HepG2 (cell line): Measurements from ENCODE around the gene TNFRSF9. TPM values are rescaled to one million over a fixed set of nuclear protein-coding genes. Genes with fewer than 3 reads are reported as not detected.

Experiments used
- ATF7-NPFF ChIP-seq: sonication (generic); formaldehyde crosslinking; IDR thresholded peaks from 2 replicates; pipeline ENCODE4 v1.8.1; 2023; ENCODE audit warnings: mild to moderate bottlenecking, low read depth, missing genetic modification reagents, moderate library complexity
- DZIP1 ChIP-seq: sonication (generic); formaldehyde crosslinking; IDR thresholded peaks from 2 replicates; pipeline ENCODE4 v1.5.0; 2020; ENCODE audit warnings: mild to moderate bottlenecking, missing genetic modification reagents
- GLI4 ChIP-seq: sonication (generic); formaldehyde crosslinking; IDR thresholded peaks from 2 replicates; pipeline ENCODE4 v1.5.1; 2020; ENCODE audit warnings: missing genetic modification reagents, mild to moderate bottlenecking, moderate library complexity, borderline replicate concordance
- GLMP ChIP-seq: sonication (generic); formaldehyde crosslinking; IDR thresholded peaks from 2 replicates; pipeline ENCODE4 v1.9.0; 2021; ENCODE audit warnings: missing genetic modification reagents, mild to moderate bottlenecking, borderline replicate concordance
- NFKB2 ChIP-seq: sonication (generic); formaldehyde crosslinking; IDR thresholded peaks from 2 replicates; pipeline ENCODE4 v1.4.0; 2020; ENCODE audit warnings: missing genetic modification reagents, borderline replicate concordance
- PRPF4 ChIP-seq: fragments of 200-400 bp; formaldehyde crosslinking; IDR thresholded peaks from 2 replicates; pipeline ENCODE4 v1.6.1; 2016; ENCODE audit warnings: low read length, low read depth; ENCODE audit not compliant: poor library complexity, severe bottlenecking
- SNAPC5 ChIP-seq: sonication (generic); formaldehyde crosslinking; IDR thresholded peaks from 2 replicates; pipeline ENCODE4 v1.8.1; 2023; ENCODE audit warnings: mild to moderate bottlenecking, missing genetic modification reagents, borderline replicate concordance
- THAP11 ChIP-seq: IDR thresholded peaks from 2 replicates; pipeline ENCODE4 v1.6.1; 2016; ENCODE audit warnings: missing biosample characterization, missing genetic modification reagents
- USF2 ChIP-seq, 2 experiments: sonication (generic) in 1 of 2; formaldehyde crosslinking in 1 of 2; IDR thresholded peaks; 2 replicates each; pipeline versions ENCODE4 v1.5.1 to v1.6.1; 2011 to 2020; ENCODE audit warnings: borderline replicate concordance in 1 of 2, low read depth in 1 of 2, low read length in 1 of 2, mild to moderate bottlenecking in 1 of 2, missing genetic modification reagents in 1 of 2, moderate library complexity in 1 of 2
- YEATS4 ChIP-seq: sonication (generic); formaldehyde crosslinking; IDR thresholded peaks from 2 replicates; pipeline ENCODE4 v1.4.0; 2020; ENCODE audit warnings: missing genetic modification reagents, borderline replicate concordance
- ZBTB38 ChIP-seq: sonication (generic); formaldehyde crosslinking; IDR thresholded peaks from 2 replicates; pipeline ENCODE4 v1.5.1; 2020; ENCODE audit warnings: mild to moderate bottlenecking, missing genetic modification reagents
- ZNF101 ChIP-seq: sonication (generic); formaldehyde crosslinking; IDR thresholded peaks from 2 replicates; pipeline ENCODE4 v1.4.0; 2020; ENCODE audit warnings: mild to moderate bottlenecking, low read depth, missing genetic modification reagents, borderline replicate concordance
- ZSCAN12 ChIP-seq: sonication (generic); formaldehyde crosslinking; IDR thresholded peaks from 2 replicates; pipeline ENCODE4 v1.9.0; 2021; ENCODE audit warnings: mild to moderate bottlenecking, missing genetic modification reagents
- ZSCAN20 ChIP-seq: sonication (generic); formaldehyde crosslinking; IDR thresholded peaks from 2 replicates; pipeline ENCODE4 v1.4.0; 2020; ENCODE audit warnings: missing genetic modification reagents, mild to moderate bottlenecking, borderline replicate concordance
- ZSCAN30 ChIP-seq: sonication (generic); formaldehyde crosslinking; IDR thresholded peaks from 2 replicates; pipeline ENCODE4 v1.5.0; 2020; ENCODE audit warnings: mild to moderate bottlenecking, missing genetic modification reagents
- polyA plus RNA-seq, 8 experiments: library from polyadenylated mRNA; depleted of rRNA in 3 of 8; stranded (reverse) in 7 of 8; unstranded in 1 of 8; fragments of >200 nt; fragmentation: Illumina TruSeq in 4 of 8; extraction: Trizol in 4 of 8; gene quantifications; 2 replicates each; pipeline versions ENCODE4 v1.2.1 to v1.2.3, GENCODE V29; 2011 to 2016; ENCODE audit warnings: low read depth in 4 of 8, missing spikeins in 1 of 8, mixed read lengths in 1 of 8; ENCODE audit not compliant: insufficient read depth in 1 of 8
- total RNA-seq, 5 experiments: library from RNA; depleted of rRNA; stranded (reverse); fragments of >200 nt; fragmentation: Illumina TruSeq; extraction: Trizol; gene quantifications; 2 replicates each; pipeline ENCODE4 v1.2.3, GENCODE V29; 2016; ENCODE audit warnings: low read depth in 1 of 5
- TF ChIP-seq, protein P1 (sequence below): sonication (generic); formaldehyde crosslinking; IDR thresholded peaks from 2 replicates; pipeline ENCODE4 v1.9.0; 2022; ENCODE audit warnings: low read depth, missing genetic modification reagents
- TF ChIP-seq, protein P2 (sequence below): sonication (generic); formaldehyde crosslinking; conservative IDR thresholded peaks from 2 replicates; pipeline ENCODE4 v1.8.0; 2022; ENCODE audit warnings: low read depth, missing genetic modification reagents

TNFRSF9 gene
- total and polyA plus RNA-seq, 2 of the 13 experiments (the other 11 are each of a cell fraction or from before 2014, with no cell fraction given): 0.07 TPM; not detected in 1

- TF ChIP-seq SNAPC5 (CRISPR knock-in tag): no peak
- peak; percentile 99 for TF ChIP-seq YEATS4 (CRISPR knock-in tag)
- TF ChIP-seq NFKB2: peak; percentile 88; the same call in 1 of the 2 replicates
- TF ChIP-seq GLMP (CRISPR knock-in tag): no peak
- TF ChIP-seq ATF7-NPFF (CRISPR knock-in tag): peak; percentile 77
- TF ChIP-seq, protein P1, sequence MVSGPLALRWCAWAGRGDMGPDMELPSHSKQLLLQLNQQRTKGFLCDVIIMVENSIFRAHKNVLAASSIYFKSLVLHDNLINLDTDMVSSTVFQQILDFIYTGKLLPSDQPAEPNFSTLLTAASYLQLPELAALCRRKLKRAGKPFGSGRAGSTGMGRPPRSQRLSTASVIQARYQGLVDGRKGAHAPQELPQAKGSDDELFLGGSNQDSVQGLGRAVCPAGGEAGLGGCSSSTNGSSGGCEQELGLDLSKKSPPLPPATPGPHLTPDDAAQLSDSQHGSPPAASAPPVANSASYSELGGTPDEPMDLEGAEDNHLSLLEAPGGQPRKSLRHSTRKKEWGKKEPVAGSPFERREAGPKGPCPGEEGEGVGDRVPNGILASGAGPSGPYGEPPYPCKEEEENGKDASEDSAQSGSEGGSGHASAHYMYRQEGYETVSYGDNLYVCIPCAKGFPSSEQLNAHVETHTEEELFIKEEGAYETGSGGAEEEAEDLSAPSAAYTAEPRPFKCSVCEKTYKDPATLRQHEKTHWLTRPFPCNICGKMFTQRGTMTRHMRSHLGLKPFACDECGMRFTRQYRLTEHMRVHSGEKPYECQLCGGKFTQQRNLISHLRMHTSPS (CRISPR knock-in tag): 0 out of 2 replicates have a peak, but pooled peaks have one; percentile 6
- TF ChIP-seq PRPF4: no peak
- TF ChIP-seq USF2 (IDR thresholded peaks at IDR 0.05; ENCODE audit: low read depth, low read length): no peak
- TF ChIP-seq USF2 (CRISPR knock-in tag; IDR thresholded peaks at IDR 0.05; ENCODE audit: borderline replicate concordance): no peak
- peak; percentile 94 for TF ChIP-seq THAP11 (CRISPR knock-in tag)
- TF ChIP-seq DZIP1 (CRISPR knock-in tag): no peak
- no peak for TF ChIP-seq ZSCAN20 (CRISPR knock-in tag)
- TF ChIP-seq ZNF101 (CRISPR knock-in tag): peak; percentile 84; the same call in 1 of the 2 replicates
- peak; percentile 92; the same call in 1 of the 2 replicates for TF ChIP-seq ZBTB38 (CRISPR knock-in tag)
- peak; percentile 81; the same call in 1 of the 2 replicates for TF ChIP-seq ZSCAN12 (CRISPR knock-in tag)
- TF ChIP-seq, protein P2, sequence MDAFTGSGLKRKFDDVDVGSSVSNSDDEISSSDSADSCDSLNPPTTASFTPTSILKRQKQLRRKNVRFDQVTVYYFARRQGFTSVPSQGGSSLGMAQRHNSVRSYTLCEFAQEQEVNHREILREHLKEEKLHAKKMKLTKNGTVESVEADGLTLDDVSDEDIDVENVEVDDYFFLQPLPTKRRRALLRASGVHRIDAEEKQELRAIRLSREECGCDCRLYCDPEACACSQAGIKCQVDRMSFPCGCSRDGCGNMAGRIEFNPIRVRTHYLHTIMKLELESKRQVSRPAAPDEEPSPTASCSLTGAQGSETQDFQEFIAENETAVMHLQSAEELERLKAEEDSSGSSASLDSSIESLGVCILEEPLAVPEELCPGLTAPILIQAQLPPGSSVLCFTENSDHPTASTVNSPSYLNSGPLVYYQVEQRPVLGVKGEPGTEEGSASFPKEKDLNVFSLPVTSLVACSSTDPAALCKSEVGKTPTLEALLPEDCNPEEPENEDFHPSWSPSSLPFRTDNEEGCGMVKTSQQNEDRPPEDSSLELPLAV (CRISPR knock-in tag): no peak
- TF ChIP-seq GLI4 (CRISPR knock-in tag): peak; percentile 62; the same call in 1 of the 2 replicates
- peak; percentile 87; the same call in 1 of the 2 replicates for TF ChIP-seq ZSCAN30 (CRISPR knock-in tag)
These were observed 20.8 kb upstream of the TNFRSF9 start, which contains the start of gene PARK7 (continued) for GRCh38 chr1:7961216-7962013.
